GM21447 (cell line): ENCODE data around the gene FGGY.
"Not testable (repeated sequence)": the region's sequence is repeated elsewhere in the genome, so short reads cannot be mapped to it uniquely, and the experiment has no call there.

ENCODE experiments used
- ATAC-seq: cut with Tn5 transposase; IDR thresholded peaks from one replicate; pipeline ENCODE4 v1.9.1; 2021; ENCODE audit not compliant: unreplicated experiment

FGGY gene, protein sequence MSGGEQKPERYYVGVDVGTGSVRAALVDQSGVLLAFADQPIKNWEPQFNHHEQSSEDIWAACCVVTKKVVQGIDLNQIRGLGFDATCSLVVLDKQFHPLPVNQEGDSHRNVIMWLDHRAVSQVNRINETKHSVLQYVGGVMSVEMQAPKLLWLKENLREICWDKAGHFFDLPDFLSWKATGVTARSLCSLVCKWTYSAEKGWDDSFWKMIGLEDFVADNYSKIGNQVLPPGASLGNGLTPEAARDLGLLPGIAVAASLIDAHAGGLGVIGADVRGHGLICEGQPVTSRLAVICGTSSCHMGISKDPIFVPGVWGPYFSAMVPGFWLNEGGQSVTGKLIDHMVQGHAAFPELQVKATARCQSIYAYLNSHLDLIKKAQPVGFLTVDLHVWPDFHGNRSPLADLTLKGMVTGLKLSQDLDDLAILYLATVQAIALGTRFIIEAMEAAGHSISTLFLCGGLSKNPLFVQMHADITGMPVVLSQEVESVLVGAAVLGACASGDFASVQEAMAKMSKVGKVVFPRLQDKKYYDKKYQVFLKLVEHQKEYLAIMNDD

DNA sequence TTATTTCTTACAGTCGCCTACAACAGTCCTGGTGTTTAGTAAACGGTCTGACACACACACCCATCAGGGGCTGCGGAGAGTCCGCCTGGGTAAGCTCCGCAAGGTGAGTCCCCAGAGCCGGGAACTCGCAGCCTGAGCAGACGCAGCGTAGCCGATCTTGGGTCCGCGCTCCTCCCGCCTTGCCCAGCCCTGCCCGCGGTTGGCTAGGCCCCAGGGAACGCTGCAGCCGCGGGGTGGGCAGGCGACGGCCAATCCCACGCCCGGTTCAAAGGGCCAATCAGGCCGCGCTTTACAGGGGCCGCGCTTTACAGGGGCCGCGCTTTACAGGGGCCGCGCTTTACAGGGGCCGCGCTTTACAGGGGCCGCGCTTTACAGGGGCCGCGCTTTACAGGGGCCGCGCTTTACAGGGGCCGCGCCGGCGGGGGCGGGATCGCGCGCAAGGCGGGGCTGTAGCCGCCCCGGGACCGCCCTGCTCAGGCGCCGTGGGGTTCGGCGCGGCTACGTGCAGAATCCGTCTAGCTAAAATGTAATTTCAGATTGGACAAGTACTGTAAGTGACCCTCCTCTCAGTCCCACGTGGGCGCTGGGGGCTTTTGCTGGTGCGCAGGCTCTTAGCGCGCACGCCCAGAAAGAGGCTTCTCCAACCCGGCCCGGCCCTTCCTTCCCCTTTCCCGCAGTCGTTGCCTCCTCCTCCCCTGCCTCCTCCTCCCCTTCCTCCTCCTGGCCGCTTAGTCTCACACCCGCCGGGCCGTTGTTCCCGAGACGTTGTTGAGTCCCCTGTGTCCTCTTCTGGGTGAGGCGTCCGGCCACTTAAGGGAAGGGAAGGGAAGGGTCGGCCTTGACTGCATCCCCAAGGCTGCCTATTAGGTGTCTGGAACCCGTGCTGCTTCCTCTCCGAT is at the start of gene FGGY:
FGGY (plus strand) TSS at position 737 of the 899 bp plus-strand sequence. CDS start 24,456 bp downstream, outside the sequence.
- ATAC-seq = peak; percentile 93

DNA sequence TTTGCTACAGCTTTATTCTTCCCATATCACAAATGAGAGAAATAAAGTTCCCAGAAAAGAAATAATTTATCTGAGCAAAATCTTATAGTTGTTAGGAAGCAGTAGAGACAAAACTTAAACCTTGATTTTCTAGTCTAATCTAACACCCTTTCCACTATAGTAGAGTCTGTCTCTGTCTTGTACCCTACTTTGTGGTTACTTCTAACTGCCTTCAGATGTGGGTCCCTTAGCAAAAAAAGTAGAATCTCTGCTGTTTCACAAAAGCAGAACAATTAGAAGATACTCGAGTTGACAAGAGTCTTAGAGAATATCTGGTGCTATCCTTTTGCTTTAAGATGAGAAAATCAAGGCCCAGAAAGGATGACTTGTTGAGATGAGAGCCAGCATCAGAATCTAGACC is 48.1 kb upstream of the FGGY start:
- no peak for ATAC-seq

DNA sequence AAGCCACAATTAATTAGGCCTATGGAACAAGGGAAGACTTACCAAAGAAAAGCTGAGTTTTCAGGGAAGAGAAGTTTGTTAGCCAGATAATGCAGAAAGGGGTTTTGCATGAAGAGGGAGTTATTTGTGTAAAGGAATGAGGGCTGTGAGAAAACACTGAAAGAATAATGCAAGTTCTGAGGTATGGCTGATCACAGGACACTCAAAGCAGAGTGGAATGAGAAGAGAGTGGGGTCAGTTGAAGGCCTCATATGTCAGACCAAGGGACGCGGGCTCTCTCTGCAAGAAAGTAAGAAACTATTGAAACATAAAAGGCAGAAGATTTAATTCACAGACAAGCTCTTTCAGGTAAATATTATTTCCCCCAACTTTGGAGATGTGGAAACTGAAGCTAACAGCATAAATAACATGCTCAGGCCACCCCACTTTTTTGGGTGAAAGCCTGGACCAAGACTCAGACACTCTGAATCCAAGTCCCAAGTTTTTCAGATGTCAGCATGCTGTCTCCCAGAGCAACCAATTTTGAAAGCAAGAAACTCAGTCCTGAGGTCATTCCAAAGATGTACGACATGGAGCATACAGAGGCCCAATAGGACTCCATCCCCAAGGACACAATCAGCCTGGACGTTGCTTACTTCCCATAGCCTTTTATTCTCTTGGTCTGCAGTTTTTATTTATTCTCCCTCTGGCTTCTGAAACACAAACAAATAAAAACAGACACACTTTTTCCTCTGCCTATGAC is 47.3 kb upstream of the FGGY start:
- ATAC-seq = no peak

DNA sequence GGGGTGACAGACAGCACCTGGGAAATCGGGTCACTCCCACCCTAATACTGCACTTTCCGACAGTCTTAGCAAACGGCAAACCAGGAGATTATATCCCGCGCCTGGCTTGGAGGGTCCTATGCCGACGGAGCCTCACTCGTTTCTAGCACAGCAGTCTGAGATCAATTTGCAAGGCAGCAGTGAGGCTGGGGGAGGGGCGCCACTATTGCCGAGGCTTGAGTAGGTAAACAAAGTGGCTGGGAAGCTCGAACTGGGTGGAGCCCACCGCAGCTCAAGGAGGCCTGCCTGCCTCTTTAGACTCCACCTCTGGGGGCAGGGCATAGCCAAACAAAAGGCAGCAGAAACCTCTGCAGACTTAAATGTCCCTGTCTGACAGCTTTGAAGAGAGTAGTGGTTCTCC is 45.8 kb upstream of the FGGY start:
- ATAC-seq = not testable (repeated sequence)

DNA sequence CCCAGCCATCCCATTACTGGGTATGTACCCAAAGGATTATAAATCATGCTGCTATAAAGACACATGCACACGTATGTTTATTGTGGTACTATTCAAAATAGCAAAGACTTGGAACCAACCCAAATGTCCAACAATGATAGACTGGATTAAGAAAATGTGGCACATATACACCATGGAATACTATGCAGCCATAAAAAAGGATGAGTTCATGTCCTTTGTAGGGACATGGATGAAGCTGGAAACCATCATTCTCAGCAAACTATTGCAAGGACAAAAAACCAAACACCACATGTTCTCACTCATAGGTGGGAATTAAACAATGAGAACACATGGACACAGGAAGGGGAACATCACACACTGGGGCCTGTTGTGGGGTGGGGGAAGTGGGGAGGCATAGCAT is 40.5 kb upstream of the FGGY start:
- not testable (repeated sequence) for ATAC-seq

DNA sequence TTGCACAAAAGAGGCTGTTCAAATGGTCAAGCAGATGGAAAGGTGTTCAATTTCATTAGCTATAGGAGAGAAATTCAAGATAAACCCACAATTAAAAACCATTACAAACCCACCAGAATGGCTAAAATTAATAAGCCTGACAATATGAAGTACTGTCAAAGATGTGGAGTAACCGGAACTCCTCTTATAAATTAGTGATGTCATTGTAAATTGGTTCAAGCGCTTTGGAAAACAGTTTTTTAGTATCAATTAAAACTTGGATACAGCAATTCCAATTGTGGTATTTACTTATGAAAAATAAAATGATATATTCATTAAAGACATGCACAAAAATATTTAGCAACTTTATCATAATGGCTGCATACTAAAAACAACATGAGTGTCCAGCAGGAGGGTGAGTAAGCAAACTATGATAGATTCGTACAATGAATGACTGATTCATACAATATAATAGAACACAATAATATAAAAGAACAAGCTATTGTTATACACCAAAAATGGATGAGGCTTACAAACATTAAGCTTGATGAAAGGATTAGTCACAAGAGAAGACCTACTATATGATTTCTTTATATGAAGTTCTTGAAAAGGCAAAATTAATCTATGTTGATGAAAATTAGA is 38.4 kb upstream of the FGGY start:
- no peak for ATAC-seq

DNA sequence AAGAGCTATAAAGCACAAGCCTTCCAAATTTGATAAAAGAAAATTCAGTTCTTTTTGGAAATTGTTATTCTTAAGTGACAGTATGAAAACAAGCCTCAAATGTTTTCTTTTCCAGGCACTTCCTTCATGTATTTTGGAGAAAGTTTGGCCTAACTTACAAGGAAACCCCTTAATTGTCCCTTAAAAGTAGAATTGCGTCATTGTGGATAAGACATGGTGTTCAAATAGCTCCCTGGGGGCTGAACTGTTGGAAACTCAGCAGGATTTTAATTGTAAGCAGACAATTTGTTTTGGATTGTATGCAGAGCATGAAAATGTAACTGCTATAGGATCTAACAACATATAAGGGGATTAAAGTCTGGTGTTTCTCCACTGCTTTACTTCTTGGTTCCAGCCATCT is 35.4 kb upstream of the FGGY start:
- ATAC-seq = no peak

DNA sequence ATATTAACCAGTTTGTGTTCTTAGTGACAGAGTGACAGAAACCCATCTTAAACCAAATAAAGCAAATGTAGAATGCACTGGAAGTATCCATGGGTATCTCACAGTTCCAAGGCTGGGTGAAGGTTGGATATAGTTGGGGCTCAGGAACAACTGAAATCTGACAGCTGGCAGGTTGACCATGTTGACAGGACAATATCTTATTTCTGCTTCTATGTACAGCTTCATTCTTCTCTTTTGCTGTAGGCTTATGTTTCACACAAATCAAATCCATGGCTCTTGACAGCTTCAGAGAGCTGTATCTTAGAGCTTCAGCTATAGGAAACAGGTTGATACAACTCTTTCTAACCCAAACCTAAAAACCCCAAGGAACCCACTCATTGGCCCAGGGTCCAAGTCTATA is 34.3 kb upstream of the FGGY start:
- no peak for ATAC-seq

DNA sequence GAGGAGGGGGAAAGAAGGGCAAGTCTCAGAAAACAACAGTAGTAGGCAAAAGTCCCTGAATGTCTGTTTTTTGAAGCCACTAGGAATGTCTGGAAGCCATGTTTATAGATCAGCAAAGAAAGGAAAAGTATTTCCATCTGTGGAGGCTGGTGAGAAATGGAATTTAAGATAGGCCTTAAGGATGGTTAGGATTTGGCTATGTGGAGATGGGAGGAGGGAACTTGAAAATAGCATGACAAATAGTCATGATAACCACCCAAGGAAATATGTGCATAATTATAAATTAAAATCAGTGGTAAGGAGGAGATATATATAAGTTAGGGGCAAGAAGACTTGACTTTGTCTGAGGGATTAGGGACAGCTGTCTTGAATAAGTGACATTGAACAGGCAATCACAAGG is 33.8 kb upstream of the FGGY start:
- no peak for ATAC-seq

DNA sequence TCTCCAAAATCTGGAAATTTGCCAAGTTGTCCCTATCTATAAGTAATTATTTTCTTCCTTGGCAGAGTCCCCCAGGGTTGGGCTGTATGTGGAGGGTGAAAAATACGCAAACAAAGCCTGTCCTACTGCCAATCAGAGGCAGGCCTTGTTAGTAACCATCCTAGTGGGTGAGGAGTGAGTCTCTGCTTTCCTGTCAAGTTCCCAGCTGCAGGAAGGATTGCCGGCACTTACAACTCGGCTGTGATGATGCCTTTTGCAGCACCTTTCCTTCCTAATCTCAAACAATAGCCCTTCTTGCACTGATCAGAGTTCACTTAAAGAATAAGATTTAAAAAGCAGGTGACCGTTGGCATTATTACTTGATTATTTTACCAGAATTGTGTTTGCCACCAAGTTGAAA is 31.3 kb upstream of the FGGY start:
- ATAC-seq = no peak

DNA sequence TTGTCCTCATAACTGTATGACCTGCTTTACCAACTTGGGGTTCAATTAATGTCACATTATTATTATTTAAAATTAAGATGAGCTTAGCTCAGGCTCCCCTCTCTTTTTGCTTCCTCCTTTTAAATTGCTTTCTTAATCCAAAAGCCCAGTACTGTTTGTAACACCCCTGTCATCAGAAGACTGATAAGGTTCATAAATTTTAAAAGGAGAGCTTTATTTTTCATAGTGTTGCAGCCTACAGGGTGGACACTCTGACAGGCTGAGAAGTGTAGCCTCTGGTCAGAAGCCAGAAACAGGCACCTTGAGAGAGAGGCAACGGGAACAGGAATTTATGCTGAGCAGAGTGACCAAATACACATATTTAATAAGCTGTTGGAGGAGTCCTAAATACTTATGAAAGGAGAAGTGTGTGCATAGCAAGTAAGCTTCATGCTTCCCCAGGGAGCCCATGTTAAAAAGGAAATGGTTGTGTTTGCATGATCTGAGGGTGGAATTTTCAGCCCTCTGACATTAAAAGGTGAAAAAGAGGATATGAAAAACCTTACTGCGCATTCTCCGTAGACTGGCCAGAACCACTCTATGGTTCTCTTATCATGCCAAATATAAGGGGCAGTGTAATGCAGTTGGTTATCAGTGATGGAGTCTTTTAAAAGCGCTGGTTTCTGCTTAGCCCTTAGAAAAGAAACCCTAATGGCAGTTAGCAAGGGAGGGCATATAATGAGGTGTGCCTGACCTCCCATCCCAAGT is 30.5 kb upstream of the FGGY start:
- peak; percentile 92 for ATAC-seq

DNA sequence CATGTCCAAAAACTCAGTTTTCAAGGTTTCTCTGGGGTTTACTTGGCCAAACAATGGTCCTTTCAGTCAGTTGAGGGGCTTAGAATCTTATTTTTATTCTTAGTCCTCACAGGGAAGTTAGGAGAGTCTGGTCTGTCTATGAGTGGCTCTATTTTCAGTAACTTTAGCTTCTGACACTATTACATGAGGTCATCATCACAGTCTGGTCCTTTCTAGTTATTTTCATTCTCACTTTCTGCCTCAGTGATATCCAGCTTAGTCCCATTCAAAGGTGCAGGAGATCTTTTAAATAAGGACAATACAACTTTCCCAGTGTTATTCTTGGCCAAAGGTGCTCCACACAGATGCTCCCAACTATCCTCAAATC is 30.0 kb upstream of the FGGY start:
- ATAC-seq = peak; percentile 49

DNA sequence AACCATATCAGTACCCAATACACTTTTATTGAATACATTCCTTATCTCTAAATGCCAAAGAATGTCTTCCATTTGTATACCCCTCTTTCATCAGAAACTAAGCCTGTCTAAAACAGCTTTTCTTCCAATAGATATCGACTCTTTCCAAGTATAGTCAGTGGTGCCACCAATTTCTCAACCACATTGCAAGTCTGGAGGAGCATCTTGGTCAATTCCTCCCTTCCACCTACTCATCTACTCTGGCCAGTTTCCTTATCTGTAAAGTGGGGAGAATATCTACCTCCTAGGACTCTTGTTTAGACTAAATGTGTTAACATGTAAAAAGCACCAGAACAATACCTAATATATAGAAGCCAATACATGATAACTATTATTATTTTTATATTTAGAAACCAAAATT is 28.5 kb upstream of the FGGY start:
- no peak for ATAC-seq

DNA sequence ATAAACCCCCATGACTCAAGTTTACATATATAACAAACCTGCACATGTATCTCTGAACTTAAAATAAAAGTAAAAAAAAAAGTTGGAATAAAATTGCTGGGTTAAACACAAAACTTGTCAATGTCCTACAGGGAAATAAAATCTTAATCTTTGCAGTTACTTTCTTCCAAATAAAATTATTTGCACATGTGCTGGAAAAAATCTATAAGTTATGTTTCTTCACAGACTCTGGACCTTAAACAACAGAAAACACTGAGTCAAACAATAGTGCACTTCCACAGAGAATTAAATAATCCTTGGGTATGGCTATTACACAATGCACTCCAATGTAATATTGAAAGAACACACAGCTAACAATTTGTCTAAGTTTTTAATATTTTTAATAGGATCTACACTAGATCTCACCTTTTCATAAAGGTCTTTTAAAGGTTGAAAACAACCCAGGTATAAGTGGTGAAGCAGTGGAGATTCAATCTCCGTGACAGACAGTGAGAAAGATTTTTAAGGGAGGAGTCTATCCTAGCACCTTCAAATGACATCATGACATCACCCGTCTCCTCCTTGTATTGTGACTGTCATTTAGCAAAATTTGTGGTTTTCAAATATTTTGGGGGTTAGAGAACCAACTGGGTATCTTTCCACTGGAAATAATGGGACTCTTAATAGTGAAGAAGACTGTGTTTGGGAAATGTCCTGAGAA is 25.2 kb upstream of the FGGY start:
- ATAC-seq = no peak

DNA sequence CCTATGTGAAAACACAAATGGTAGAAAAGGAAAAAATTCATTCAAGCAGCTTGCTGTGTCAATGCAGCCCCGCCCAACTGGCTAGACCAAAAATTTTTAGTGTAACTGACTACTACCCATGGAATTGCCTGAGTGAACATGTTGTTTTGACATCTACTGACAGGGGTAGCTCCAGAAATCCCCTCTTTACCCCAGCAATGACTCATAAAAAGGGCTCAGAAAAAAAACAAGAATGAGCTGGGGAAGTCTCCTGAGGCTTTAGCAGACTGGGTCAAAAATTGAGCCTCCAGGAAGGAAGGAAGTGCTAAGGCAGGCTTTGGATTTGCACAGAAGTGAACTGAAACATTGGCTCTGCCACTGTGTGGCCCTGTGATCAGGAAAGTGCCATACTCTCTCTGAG is 24.4 kb upstream of the FGGY start:
- ATAC-seq = peak; percentile 77

DNA sequence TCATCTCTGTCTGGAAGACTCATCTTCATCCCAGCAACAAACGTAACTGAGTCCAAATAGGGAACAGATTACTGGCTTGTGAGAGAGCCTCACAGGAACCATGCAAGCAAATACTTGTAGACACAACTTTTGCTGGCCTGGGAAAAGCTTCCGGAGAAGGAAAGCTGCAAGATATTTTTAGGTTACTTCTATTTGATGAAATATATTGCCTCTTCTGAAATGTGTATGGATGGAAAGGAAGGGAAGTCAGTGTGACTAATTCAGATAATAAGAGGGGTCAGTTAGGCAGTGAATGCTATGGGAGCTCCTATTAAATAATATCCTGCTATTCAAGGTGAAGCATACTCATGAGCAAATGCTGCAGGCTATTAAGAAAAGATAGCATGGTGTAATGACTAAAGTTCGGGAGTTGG is 20.4 kb upstream of the FGGY start:
- ATAC-seq = no peak

DNA sequence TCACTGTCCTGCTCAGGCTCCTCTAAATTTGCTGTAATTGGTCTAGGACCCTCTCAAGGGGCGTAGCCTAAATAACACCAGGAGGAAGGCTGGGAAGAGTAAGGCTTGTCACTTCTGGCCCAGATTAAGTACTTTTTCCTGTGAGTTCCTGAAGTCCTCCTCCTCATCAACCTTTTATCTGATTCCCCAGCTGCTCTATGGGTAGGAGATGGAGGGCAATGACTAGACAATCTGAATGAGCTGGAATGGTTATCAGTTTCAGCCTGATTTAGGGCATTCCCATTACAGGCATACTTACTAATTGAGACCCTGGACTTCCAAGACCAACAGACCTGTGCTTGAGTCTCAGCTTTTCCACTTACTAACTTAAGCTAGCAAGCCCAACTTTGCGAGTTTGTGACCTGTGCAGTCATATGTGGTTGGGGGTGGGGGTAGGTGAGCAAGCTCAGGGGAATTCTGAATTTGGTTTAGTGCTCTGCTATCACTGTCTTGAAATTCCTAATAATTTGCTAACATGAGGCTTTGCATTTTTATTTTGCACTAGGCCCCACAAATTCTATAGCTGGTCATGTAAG is 18.0 kb upstream of the FGGY start:
- ATAC-seq = no peak

DNA sequence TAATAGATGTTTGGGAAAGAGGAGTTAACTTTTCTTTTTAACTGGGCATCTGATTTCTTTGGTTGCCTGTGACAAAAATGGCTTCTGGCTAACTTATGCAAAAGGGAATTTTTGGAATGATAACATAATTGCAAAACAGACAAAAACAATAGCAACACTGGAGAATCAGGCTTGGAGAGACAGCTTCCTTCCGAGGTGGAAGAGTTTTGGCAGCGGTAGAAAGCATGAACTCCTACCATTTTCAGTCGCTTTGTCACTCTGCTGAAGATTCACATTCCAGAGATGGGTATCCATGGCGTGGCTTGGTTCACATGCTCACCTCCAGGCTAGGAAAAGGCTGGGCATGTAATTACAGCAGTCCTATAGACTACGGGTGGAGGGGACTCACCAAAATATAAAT is 17.2 kb upstream of the FGGY start:
- ATAC-seq = no peak

DNA sequence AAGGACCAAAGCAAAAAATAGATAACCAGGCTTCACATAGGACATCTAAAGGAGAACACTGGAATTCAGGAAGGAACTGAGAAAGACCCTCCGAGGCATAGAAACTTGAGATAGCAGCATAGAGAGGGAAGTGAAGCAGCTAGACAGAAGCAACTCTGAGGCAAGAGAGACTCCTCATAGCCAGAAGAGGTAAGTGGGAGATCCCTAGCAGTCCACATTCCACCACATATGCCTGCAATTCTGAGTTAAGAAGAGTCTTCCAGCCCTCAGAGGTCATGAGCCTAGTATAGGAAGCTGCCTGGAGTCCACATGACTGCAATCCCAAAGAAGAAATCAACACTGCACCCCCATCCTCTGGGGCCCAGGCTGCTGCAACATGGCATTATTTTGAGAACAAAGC is 13.9 kb upstream of the FGGY start:
- ATAC-seq = no peak
